Germinal center (tissue), 1 donor: ENCODE measurements around the gene AHRR.
"Not testable (repeated sequence)": the region's sequence is repeated elsewhere in the genome, so short reads cannot be mapped to it uniquely, and the experiment has no call there.

Experiments
- DNase-seq: peaks from one replicate; pipeline ENCODE4 v3.0.0; 2012; ENCODE audit warnings: mixed read lengths, low spot score

The AHRR gene

GRCh38 chr5:475704-476101 lies 154.2 kb downstream of the AHRR start:
- DNase-seq = no peak

GRCh38 chr5:476102-476813 lies 154.7 kb downstream of the AHRR start:
- no peak for DNase-seq

GRCh38 chr5:476814-477175 lies 155.3 kb downstream of the AHRR start:
- no peak for DNase-seq

- no peak for DNase-seq
Observed at GRCh38 chr5:477247-477646, 155.7 kb downstream of the AHRR start.

GRCh38 chr5:477871-478270 lies 156.4 kb downstream of the AHRR start:
- no peak for DNase-seq

DNA sequence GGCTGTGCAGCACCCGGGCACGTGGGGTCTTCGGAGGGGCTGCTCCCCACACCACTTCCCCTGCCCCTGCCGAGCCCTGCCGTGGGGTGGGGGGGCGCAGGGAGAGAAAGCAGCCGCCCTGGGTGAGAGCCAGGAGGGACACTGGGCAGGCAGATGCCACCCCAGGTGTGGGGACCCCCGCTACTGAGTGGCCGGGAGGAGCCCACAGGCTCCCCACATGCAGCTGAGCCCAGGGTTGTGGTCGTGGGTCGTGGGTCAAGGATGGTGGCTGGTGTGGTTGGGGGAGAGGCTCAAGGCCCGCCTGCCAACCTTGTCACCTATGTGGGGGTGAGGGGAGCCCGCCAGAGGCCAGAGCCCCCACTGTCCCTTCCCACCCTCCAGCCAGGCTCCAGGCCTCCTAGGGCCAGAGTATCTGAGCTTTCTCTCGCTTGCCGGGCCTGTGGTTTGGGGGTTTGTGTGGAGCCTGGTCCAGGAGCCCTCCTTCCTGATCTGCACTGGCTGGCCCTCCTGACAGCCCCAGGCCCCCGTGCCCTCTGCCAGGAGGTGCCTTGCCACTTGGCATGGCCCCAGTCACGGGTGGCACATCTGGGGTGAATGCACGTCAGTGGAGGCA lies 157.0 kb downstream of the AHRR start:
- DNase-seq = no peak

GRCh38 chr5:478982-479535 lies 157.5 kb downstream of the AHRR start:
- DNase-seq = no peak

DNA sequence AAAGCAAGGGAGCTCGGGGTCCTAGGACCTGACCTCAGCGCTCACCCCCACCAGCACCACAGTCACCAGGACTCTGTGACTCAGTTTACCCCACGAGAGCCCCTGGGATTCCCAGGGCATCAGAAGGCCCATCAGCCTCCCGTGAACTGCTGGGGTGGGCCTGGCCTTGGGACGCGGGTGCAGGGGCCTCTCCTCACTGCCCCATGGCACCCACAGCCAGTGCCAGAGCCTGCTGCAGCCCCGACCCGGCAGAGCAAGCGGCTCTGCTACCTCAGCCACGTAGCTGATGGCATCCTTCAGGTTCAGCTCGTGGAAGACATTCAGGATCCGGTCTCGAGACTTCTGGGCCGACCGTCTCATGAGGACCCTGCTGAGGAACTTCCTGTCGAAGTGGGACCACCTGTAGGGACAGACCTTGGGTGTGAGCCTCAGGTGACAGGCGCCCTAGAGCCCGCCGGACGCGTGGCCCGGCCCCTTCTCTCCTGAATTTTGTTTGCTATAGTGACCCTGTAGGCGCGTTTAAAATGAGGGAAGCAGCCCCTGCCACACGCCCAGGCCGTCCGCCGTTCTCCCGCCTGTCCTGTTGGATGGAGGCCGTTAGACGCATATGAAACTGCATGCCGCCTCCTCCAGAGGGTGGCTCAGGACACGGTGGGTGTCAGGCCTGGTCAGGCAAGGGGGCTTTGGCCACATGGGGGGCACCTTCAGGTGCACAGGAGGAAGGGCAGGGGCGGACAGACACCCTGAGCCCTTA lies 158.2 kb downstream of the AHRR start:
- no peak for DNase-seq

GRCh38 chr5:481347-481746 lies 159.8 kb downstream of the AHRR start:
- DNase-seq = no peak

GRCh38 chr5:482021-482420 lies 160.5 kb downstream of the AHRR start:
- no peak for DNase-seq

- no peak for DNase-seq
Observed at GRCh38 chr5:482506-482905, 161.0 kb downstream of the AHRR start.

DNA sequence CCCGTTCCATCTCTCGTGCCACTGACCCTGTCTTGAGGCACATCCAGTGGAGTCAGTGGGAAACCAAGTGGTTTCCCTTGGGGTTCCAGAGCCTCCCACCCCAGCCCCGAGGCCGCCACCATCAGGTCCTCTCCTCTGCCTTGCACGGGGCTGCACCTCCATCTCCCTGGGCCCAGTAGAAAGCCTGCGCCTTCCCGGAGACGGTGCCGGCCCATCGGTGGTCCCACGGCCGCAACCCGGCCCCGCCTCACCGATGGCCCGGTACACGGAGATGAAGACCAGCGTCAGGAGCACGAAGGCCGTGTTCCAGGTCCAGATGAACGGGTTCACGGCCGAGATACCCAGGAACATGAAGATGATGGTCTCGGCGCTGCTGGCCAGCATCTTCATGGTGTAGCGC lies 161.5 kb downstream of the AHRR start:
- no peak for DNase-seq

DNA sequence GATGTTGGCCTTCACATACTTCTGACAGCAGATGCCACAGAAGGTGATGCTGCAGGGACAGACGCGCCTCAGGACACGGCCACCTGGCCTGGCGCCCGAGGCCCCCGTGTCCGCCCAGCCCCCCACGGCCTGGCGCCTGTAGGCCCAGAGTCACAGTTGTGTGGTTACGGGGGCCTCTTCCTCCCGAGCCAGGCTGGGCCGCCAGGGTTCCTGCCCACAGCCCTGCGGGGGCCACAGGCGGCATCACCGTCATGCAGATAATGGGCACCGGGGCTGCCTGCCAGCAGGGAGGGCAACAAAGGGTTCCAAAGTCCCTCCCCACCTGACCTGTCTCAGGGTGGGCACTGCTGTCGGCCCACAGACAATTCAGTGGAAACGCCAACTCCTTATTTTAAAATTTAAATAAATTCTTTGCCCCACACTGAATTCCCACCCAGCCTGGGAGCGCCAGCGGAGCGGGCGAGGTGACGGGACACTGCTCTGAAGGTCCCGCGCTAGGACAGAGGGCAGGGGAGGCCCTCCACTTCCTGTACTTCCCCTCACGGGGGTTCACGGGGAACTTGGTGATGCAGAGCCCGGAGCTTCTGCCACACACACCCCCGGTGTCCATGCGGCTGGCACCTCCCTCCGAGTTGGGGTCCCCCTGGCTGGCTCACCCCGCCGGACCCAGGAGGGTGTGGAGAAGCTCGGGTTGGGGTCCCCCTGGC lies 162.1 kb downstream of the AHRR start:
- DNase-seq = no peak

GRCh38 chr5:484556-484955 lies 163.0 kb downstream of the AHRR start:
- DNase-seq = no peak

- DNase-seq = no peak
Observed at GRCh38 chr5:485113-485945, 163.8 kb downstream of the AHRR start.

DNA sequence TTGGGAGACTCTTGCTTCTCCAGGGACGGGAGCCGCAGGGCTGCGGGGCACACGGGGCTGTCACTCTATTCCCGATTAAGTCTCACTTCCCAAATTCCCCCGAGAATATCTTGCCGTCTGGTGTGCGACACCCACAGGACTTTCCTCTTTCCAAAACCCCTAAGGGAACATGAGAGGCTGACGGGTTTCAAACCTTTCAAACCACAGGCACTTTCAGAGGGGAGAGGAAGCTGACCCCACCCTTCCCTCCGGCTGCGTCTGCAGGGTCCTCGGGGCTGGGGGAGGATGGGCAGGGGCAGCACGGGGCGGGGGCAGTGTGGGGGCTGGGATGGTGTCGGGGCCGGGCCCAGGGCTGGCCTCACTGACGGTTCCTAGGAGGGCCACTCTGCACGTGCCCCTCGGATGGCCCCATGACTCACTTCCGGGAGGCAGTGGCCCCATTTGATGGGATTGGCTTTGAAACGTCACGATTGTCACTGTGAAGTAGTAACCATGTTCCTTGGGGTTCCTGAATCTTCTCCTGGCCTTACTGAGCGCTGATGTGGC lies 164.5 kb downstream of the AHRR start:
- DNase-seq = no peak

- not testable (repeated sequence) for DNase-seq
Observed at GRCh38 chr5:486597-486996, 165.1 kb downstream of the AHRR start.
